GM19438 (cell line): Measurements from ENCODE around the gene PPP3CA.
"Not testable (repeated sequence)": the region's sequence is repeated elsewhere in the genome, so short reads cannot be mapped to it uniquely, and the experiment has no call there.

Experiments
- ATAC-seq: cut with Tn5 transposase; IDR thresholded peaks from one replicate; pipeline ENCODE4 v1.9.1; 2021; ENCODE audit warnings: low read depth; ENCODE audit not compliant: unreplicated experiment

PPP3CA gene

DNA sequence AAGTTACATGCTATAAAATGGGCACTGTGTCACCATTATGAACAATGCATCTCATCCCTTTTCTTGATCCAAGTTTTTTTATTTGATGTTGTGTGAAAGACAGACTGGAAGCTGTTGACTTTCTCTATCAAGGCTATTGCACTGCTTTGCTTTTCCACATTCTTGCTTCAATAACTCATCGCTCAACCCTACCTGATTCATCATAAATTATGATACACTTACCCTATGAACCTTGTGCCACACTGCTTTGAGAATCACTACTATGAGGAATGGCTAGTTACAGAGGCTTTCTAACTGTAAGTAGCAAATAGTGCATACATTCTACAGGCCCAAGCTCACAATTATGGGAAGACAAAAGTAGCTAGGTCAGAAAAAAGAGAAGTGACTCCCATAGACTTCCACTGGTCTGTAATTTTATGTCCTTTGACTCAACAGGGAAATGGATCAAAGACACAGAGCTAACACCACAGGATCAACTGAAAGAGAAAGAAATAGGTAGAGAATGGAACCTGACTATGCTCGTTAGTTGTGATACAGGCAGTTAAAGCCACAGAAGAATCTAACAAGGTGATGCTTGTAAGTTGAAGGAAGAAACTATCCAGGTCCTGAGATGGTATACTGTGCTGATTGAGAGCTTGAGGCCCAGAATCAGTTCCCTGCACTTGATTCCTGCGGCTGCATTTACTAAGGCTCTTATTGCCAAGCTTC is 163.5 kb downstream of the PPP3CA start:
- ATAC-seq: no peak

DNA sequence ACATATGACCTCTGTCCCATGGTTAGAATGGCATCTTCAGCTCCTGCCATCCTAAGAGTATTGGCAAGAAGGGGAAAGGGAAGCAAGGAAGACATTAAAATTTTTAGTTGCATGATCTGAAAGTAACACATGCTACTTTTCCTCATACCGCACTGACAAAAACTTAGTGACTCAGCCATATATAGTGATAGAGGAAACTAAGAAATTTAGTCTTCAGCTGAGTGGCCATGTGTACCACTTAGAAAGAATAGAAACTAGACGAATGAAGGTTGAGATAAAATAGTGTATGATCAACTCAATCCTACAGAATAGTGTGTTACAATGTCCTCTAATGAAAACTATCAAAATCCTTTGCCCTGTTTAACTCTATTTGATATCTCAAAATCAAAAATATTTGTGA is 164.1 kb downstream of the PPP3CA start:
- ATAC-seq: no peak

DNA sequence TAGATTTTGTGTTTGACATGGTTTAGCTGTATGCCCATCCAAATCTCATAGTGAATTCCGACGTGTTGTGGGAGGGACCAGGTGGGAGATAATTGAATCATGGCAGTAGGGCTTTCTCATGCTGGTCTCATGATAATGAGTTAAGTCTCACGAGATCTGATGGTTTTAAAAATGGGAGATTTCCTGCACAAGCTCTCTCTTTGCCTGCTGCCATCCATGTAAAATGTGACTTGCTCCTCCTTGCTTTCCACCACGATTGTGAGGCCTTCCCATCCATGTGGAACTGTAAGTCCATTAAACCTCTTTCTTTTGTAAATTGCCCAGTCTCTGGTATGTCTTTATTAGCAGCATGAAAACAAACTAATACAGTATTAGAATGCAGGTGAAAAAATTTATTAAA is 164.6 kb downstream of the PPP3CA start:
- ATAC-seq: not testable (repeated sequence)

DNA sequence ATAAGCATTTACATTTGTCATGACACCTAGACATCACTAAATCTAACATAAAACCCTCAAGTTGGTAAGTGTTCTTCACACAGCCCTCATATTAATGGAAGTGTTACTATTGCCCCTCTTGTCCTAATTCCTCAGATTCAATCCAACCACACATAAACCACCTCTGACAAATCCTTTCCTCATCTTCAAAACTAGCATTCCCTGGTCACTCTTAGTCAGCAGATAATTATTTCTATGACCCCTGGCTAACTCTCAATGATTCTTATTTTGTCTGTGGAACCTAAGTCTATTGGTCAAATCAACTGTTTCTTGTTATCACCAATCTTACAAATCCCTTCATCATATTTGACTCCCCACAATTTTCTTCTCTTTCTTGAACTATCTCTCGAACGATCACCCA is 168.6 kb downstream of the PPP3CA start:
- ATAC-seq: no peak

DNA sequence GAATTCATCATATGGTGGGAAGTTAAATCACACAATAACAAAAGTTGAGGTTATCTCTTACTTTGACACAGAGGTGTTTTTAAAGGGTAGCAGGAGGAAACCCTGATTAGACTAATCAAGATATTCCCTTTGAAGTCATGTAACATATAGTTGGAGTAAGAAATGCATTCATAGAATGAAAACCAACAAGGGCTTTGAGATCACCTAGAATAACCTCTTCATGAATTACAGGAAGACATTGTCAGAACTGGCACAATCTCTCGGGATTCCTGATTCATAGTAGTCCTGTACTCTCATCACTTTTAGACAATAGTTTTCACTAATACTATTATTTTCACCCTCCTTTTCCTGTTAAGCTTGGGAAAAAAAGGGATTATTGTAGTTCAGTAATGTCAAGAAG is 170.2 kb downstream of the PPP3CA start:
- ATAC-seq: no peak

DNA sequence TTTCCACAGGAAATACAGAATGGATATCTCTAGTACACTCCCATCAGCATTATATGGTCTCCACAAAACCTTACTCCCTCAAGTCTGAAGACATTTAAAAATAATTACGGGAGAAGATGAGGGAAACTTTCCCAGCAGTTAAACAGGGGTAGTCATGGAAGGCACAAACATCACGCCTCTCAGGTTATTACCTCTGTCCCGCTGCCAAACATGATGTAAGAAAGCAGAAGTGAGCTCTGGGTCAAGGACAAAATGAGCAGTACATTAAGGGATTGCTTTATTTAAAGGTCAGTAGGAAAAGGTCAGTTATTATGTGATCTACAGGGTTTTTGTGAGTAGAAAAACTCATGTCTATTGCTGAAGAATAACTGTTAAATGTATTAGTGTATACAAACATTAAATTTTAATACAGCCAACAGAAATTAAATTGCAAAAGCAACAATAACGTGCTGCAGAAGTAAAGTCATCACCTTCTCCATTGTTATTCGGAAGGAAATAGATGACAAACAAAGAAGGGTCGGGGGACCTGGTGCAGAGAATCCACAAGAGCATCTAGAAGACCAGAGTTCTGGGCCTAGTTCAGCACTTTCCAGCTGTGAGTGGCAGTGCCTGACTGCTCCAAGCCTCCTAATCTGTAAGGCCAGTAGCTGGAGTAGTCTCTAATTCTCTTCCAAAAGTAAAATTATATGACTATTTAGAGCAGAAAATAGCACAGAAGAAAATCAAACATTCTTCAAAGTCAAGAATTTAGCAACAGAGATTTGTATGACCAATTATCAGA is 171.2 kb downstream of the PPP3CA start:
- ATAC-seq: no peak

DNA sequence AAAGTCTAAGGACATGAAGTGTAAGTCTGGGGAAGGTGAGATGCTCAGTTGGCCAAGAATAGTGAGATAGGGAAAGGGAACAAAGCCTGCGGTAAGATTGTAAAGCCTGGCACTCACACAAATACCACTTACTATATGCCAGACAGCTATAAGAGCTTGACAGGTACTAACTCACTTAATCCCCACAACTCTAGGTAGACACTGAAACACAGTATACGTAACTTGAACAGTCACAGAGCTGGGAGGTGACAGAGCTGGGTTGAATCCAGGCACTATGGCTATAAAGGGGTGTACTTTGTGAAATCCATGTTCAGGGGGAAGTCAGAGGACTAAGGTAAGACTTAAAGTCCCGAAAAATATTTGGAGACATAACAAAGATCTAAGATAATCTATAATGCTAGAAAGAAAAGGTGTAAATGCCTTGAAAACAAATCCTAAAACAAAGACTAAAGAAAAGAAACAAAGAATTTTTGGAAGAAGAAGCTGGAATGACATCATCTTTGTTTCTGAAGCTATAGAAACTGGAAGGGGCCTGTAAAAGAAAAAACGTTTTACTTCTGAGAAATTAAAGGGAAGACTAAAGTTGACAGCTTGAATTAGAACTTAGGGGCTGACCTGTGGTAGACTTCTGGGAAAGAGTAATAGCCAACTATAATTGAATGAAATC is 172.5 kb downstream of the PPP3CA start:
- no peak for ATAC-seq

DNA sequence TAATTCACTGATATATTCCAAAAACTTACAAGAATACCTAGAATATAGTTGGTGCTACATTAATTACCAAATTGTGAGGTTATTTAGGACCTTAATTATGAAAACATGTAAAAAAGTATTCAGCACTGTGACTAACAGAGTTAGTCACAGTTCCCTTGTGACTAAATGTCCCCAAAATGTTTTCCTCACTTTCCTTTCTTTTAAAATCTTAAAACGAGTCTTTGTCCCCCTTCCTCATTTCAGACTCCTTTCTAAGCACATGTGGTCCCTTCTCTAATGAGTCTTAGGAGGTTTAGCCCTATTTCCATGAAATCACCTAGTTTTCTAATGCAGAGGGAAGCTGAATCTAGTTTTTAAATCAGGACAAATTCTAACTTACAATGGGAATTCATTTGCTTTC is 175.0 kb downstream of the PPP3CA start:
- ATAC-seq: no peak

DNA sequence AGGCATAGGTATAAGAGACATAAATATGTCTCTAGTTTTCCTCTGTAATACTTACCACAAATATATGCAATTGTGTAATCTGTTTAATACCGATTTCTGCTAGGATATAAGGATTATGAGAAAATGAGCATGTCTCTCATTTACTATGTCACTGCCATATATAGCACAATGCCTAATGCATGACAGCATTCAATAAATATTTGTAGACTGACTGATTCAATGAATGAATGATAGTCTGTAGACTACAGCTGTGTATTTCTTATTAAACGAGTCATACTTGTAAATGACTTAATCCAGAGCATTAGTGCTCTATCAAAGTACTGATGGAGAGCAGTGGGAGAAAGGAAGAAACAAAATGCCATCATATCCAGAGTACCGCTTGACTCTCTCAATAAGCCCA is 175.6 kb downstream of the PPP3CA start:
- ATAC-seq: no peak

DNA sequence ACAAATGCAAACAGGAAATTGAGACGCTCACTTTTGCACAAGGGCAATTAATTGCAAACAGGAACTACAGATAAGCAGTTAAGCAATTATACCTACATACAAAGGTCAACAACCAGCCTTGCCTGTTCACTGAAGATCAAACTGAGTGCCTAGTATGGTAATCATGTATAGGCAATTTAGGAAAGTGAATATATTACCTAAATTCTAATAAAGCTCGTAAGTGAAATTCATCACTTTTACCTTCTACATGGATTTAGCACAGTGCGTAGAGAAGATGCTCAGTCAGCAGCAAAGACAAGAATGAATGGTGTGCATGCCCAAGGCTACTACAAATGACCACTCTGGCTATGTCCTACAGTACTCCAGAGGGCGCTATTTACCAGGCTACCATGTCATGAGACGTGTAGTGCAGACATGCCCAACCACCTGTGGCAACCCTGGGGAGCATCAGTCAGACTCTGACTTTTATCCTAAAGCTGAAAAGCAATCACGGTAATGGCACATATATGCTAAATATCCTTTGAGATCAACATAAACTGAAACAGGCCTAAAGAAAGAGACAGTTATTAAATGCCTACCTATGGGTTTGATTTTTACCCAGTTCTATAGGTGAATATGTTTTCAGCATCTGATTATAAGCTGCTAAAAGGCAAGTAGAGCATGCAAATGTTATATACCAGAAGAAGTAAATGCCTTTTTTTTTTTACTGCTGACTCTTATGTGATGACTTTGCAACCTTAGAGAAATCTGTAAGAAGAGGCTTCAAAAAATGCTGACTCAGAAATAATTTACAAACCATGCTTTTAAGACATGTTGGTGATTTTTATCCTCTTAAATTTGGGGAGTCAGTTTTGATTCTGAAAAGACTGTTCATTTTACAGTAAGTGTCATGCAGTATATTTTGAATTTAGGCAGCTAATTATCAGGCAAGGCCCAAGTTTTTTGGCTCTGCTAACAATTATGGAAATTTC is 178.0 kb downstream of the PPP3CA start:
- peak; percentile 98 for ATAC-seq

DNA sequence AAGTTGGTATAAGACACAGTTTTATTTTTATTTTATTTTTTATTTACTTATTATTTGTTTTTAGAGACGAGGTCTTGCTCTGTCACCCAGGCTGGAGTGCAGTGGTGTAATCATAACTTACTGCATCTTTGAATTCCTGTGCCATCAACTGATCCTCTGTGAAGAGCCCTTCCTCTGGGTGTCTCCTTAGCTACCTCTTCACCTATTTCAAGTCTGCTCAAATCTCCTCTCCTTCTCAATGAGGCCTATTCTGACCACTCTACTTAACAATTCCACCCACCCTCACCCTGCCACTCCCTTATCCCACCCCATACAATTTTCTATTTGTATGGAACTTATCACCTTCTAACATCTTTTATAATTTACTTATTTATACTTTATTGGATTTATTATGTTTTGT is 183.4 kb downstream of the PPP3CA start:
- ATAC-seq: no peak

DNA sequence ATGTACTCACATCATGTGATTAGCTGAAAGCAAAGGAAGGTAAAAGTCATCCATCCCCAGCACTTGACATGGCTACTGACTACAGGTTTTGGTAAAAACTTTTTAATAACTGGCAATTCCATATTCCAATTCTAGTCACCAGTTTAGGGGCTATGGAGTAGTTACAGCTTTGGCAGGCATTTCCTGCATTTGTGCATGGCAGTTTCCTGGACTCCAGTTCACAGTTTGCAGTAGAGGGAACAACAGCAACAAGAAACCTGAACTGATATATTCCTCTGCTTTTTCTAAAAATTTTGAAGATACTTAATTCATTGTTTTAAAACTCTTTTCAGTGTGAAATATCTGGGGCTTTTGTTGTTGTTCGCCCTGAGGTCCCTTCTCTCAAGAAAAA is 184.3 kb downstream of the PPP3CA start:
- no peak for ATAC-seq

DNA sequence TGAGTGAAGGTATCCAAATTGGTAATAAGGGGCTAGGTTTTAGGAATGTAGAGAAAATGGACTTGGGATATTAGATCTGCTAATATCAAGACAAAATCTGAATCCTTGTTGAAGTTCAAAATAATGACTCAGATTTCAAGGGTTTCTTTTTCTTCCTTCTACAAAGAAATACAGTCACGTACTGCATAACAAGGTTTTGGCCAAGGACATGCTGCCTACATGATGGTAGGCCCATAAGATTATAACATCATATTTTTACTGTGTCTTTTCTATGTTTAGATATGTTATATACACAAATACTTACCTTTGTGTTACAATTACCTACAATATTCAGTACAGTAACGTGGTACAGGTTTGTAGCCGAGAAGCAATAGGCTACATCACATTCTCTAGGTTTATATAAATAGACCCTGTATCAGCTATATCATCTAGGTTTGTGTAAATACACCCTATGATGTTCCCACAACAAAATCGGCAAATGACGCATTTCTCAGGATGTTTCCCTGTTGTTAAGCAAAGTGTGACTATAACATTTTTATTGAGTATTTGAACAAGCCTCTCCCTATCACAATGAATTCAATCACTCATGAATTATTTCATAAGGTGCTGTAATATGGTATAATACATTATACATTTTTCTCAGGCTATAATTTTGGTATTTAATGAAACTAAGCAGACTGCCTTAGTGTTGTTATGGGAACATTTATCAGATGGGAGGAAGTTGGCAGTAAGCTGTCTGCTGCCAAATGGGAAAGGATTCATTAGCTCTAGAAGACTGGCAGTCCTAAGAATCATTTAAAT is 186.3 kb downstream of the PPP3CA start:
- ATAC-seq: no peak

DNA sequence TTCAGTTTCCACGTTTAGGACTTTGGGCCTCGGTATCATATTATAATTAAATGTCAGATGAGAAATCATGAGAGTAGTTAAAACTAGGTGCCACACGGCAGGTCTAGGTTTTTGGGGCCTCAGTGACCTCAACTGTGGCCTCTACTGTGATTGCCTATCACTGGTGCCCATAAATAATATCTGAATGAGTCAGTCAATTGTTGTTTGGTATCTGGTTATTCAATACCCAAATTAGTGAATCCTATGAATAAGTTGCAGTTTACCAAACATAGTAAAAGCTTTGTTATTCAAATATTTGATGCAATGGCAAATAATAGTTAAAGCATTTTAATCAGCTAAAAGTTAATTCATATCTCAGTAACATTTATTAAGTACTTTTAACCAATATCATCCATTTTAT is 188.8 kb downstream of the PPP3CA start:
- no peak for ATAC-seq

DNA sequence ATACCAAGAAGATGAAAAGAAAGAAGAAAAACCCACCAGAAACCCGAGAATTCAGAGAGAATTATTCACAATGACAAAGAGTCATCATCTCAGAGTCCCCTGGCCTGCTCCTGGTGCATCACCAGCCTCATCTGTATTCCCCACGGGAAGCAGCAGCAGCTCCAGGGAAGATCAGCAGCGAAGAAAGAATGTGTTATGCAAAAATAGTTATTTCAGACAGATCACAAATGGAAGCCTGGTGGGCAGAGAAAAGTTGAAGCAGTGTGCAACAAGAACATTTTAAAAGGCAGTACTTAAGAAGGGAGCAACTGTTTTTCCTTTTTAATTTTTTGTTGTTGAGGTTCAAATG is 189.2 kb downstream of the PPP3CA start:
- ATAC-seq: no peak

DNA sequence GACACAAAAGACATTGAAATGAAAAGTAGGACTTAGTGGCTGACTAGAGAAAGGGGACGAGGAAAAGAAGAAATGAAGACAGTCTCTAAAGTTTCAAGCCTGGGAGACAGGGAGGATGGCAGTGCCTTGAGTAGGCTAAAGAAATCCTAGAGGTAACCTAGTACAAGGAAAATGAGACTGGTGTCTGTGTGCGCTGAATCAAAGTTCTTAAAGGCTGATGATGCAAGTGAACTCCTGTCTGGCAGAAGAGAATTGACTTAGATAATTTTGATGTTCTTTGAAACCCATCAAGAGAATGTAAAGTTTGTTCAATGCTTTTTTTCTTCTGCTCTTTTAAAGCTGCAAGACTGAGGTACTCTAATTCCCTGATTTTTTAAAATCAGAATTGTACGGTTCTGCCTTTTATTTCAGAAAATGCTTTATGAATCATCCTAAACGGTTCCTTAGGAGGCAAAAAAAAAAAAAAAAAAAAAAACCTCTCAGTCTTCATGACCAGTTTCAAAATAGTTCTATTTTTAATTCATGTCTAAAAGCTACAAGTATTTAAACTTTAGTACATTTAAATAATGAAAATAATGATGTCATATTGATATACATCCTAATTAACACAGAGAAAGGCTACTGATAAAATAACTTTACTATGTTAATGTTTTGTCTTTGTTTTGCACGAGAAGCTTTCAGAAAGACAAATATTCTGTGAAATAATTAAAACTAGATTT is 189.8 kb downstream of the PPP3CA start:
- no peak for ATAC-seq

DNA sequence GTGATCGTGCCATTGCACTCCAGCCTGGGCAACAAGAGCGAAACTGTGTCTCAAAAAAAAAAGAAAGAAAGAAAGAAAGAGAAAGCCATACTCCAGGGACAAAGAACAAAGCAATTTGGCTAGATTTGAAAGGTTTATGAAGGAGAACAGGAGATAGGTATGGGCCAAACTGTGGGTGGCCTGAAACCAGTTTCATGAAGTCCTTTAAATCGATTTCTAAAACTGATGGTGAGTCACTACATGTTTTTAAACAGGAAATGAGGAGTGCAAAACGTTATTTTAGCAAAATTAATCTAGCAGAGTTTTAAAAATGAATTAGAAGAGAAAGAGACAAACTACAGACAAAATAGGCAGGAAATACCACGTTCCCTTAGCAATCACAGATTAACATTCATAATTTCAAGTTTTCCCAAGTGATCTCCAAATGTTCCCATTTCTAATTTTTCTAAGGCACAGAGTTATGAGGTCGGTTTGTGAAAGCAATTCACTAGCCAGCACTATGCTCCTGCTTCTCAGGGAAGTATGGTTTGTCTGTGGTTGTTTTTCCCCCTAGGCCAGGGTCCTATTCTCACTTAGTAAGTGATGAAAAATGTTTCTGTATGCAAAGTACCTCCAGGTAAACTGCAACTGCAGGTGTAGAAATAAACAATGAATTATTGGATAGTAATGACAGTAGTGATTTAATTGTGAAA is 190.6 kb downstream of the PPP3CA start:
- ATAC-seq: no peak

DNA sequence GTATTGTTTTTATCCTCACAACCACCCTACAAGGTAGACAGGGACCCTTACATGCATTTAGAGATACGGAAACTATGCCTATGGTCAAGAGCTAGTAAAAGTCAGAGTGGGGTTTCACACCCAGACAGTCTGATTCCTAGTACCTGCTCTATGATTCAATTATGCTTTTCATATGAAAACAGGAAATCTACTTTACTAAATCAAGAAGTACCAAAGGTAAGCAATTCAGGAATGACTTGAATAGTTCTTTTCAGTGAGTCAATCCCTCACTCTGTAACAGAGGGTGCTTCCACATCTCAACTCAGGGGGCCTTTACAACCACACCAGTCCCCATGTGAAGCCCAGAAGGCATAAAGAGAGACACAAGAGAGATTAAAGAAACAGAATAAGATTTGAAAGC is 191.4 kb downstream of the PPP3CA start:
- no peak for ATAC-seq

DNA sequence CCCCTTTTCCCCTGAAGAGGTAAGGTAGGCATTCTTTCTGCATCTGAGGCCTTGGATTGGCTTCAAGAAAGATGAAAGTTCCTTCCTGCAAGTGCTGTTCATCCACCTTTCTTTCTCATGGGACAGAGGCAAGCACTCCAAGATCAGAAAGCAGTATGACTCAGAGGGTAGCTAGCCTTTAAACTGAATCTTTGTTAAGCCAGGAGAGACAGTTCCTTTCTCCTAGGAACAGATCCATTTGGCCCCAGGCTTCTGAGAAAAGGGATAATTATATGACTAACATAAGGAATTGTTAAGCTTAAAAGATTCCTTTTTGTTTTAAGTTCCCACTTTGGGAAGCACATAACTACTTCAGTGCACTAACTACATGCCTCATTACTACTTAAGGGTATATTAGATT is 192.0 kb downstream of the PPP3CA start:
- ATAC-seq: no peak
